HG03103 (cell line): ENCODE results near the gene FBXL16.
A peak's percentile ranks its signal among the peaks of the same experiment; 100 is the strongest.
"Not testable (repeated sequence)": the region's sequence is repeated elsewhere in the genome, so short reads cannot be mapped to it uniquely, and the experiment has no call there.

ENCODE experiments used
- ATAC-seq: cut with Tn5 transposase; IDR thresholded peaks from one replicate; pipeline ENCODE4 v1.9.1; 2021; ENCODE audit warnings: low read depth; ENCODE audit not compliant: unreplicated experiment

The FBXL16 gene

DNA sequence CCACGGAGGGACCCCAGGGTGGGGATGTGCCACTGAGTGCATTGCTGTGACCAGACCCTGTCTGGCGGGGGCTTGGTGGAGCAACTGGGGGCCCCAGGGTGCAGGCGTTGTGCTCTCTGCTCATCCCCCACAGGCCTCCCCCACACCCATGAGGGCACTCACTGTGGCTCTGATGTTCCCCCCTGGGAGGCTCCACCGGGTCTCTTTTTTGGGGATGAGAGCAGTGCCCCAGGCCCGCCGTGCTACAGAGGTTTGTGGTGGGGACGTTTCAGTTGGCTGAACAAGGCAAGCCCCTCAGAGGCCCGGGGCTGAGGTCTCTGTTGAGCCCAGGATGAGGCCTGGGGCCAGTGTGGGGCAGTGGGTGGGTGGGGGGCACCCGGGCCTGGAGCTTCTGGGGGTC is 18.1 kb upstream of the FBXL16 start:
- no peak for ATAC-seq

- no peak for ATAC-seq
Observed at GRCh38 chr16:722835-723633, 17.4 kb upstream of the FBXL16 start.

GRCh38 chr16:721765-722540 is 16.4 kb upstream of the FBXL16 start:
- ATAC-seq: no peak

DNA sequence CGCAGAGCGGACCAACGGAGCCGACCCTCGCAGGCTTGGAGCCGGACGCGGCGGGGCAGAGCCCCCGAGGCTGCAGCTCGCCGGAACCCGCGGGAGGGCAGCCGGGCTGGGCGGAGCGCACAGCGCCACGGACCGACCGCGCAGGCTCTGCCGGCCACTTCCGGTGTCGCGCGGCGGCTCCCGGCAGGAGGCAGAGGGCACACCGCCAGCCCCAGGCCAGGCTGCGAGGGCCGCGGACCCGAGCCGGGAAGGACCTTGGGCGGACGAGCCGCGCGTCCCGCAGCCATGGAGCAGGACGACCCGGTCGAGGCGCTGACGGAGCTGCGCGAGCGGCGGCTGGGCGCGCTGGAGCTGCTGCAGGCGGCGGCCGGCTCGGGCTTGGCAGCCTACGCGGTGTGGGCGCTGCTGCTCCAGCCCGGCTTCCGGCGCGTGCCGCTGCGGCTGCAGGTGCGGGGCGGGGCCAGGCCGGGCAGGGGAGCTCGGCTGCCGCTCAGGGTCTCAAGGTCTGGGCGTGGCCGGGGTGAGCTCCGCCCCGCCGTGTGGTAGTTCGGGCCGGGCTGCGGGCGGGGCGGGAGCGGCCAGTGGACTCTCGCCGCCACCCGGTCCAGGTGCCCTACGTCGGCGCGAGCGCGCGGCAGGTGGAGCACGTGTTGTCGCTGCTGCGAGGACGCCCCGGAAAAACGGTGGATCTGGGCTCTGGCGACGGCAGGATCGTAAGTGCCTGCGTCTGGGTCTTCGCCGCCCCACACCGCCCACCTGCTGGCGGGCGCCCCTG is 15.6 kb upstream of the FBXL16 start, which contains the start of gene ANTKMT:
Gene ANTKMT, plus strand, starts transcription at position 157 of the 775 bp plus-strand sequence. Its CDS starts 129 bp downstream, at position 286.
- peak; percentile 54 for ATAC-seq

DNA sequence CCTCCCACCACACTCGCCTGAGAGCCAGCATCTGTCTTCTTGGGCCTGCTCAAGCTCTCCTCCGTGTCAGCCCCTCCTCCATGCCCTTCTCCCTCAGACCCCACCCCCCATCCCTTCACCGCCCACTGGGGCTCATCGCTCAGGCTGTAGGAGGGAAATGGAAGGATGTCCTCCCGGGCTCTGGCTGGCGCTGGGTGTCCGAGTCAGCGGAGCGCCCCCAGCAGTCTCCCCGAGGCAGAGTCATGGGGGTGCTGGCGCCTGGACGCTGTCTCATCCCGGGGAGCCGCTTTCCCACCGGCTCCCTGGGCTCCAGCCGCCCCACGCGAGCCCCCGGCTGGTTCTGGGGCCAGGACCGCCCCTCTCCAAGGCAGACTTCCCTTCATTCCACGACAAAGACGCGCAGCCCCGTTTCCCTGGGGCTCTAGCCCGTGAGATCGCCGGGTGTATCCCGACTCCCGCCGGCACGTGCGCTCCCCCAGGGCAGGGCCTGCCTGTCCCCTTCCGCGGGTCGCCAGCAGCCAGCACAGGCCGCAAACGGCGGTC is 14.9 kb upstream of the FBXL16 start:
- ATAC-seq: peak; percentile 18

- ATAC-seq: no peak
Observed at GRCh38 chr16:719815-720446, 14.3 kb upstream of the FBXL16 start.

- ATAC-seq: no peak
Observed at GRCh38 chr16:718922-719321, 13.3 kb upstream of the FBXL16 start.

DNA sequence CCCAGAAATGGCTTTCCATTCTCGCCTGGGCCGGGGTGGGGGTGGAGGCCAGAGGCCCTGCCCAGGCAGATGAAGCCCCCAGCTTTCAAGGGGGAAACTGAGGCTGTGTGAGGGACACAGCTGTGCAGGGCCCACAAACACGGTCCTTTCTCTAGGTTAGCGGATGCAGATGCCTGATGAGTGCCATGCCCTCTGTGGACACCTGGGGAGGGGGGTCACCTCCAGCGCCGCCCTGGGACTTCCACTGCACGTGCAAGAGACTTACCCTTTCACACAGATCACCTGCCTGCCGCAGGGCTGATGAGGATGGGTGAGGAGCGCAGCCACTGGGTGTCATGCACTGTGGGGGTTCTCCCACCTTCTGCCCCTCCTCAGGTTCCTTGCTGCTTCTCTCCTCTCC is 12.8 kb upstream of the FBXL16 start:
- ATAC-seq: no peak

GRCh38 chr16:717450-718245 is 12.0 kb upstream of the FBXL16 start:
- no peak for ATAC-seq

GRCh38 chr16:716768-717325 is 11.2 kb upstream of the FBXL16 start:
- no peak for ATAC-seq

DNA sequence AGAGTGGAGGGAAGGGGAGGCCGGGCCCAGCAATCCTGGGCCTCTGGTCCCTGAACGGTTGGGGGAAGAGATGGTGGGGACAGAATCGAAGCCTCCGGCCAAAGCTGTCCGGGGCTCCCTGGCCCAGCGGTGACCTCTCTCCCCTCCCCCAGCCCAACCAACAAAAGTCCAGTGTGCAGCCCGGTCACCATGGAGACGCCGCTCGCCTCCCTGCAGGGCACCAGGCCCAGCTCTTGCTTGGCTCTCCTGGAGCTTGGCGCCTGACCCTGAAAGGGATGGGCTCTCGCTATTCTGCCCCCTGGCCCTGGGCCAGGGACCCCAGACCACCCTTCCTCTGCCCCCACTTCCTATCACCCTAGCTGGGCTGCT is 10.6 kb upstream of the FBXL16 start:
- no peak for ATAC-seq

DNA sequence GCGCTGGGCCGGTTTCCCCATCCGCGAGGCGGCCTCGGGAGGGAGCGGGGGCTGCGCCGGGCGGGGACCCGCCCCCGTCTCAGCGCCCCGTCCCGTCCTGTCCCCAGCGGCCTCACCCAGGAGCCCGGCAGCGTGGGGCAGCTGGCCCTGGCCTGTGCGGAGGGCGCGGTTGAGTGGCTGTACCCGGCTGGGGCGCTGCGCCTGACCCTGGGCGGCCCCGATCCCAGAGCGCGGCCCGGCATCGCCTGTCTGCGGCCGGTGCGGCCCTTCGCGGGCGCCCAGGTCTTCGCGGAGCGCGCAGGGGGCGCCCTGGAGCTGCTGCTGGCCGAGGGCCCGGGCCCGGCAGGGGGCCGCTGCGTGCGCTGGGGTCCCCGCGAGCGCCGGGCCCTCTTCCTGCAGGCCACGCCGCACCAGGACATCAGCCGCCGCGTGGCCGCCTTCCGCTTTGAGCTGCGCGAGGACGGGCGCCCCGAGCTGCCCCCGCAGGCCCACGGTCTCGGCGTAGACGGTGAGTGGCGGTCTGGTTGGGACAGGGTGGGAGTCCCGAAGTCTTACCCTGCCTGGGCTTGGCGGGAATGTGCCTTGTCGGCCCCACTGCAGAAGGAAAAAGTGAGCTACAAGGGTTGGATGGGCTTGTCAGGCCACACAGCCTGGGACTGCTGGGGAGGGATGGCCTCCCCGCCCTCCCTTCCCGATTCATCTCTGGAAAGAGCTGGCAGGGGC is 10.0 kb upstream of the FBXL16 start:
- ATAC-seq: no peak

- ATAC-seq: no peak
Observed at GRCh38 chr16:714558-715476, 9.2 kb upstream of the FBXL16 start, which contains the start of gene METRN. Gene METRN (plus strand): TSS chr16:715118. CDS start chr16:715290, 172 bp downstream.

- ATAC-seq: no peak
Observed at GRCh38 chr16:714079-714478, 8.5 kb upstream of the FBXL16 start.

DNA sequence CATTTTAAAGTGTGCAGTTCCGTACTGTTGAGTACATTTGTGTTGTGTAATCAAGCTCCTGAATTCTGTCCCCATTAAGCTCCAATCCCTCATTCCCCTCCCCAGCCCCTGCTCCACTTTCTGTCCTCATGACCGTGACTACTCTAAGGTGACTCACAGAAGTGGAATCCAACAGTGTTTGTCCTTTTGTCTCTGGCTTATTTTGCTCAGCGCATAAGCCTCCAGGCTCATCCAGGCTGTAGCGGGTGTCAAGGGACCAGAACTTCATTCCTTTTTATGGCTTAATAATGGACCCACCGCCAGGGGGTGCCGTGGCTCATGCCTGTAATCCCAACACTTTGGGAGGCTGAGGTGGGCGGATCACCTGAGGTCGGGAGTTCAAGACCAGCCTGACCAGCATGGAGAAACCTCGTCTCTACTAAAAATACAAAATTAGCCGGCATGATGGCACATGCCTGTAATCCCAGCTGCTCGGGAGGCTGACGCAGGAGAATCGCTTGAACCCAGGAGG is 7.2 kb upstream of the FBXL16 start:
- not testable (repeated sequence) for ATAC-seq

DNA sequence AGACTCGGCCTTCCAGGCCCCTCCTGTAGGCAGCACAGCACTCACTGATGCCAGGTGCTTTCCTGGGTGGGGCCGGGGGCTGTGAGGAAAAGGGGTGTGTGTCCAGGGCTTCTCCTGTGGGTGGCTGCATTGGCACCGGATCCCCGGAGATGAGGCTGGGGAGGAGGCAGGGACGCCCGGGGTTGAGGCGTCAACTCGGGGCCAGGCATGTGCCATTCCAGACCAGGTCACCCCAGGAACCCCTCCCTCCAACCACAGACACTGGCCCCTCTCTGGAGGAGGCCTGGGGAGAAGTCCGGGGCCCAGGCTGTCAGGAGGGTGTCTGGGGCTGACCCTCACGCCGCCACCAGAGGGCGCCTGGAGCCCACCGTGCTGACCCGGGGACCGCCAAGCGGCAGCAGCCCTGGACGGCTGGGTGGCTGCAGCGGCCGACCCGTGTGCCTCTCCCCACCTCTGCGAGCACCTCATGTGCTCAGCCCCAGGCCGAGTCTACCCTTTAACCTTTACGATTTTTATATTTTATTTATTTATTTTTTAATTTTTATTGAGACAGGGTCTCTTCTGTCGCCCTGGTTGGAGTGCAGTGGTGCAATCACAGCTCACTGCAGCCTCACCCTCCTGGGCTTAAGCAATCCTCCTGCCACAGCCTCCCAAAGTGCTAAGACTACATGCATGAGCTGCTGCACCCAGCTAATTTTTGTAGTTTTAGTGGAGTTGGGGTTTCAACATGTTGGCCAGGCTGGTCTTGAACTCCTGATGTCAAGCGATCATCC is 6.1 kb upstream of the FBXL16 start:
- ATAC-seq: no peak
